Ovary (tissue), 9 donors: ENCODE results near the gene LRP1B. TPM values are rescaled to one million over a fixed set of nuclear protein-coding genes. Genes with fewer than 3 reads are reported as not detected.

ENCODE experiments used
- DNase-seq, 5 donors: peaks; one replicate each; pipeline ENCODE4 v3.0.0-alpha.2; 2019 to 2020
- H3K27ac ChIP-seq, 2 donors: fragments of 200-600 bp; one replicate each; pipeline versions ENCODE4 v1.5.1 to v1.8.0; 2019 to 2022
- H3K27me3 ChIP-seq: fragments of 200-600 bp; one replicate; pipeline ENCODE4 v1.8.0; 2022
- H3K36me3 ChIP-seq: fragments of 200-600 bp; sonication (generic); one replicate; pipeline ENCODE4 v1.5.1; 2019
- H3K4me1 ChIP-seq: one replicate; pipeline ENCODE4 v1.8.1; 2013; ENCODE audit warnings: mild to moderate bottlenecking, moderate library complexity; ENCODE audit not compliant: insufficient read depth
- H3K4me3 ChIP-seq: fragments of 200-600 bp; sonication (generic); one replicate; pipeline ENCODE4 v1.5.1; 2017
- H3K9me3 ChIP-seq, 2 donors: fragments of 200-600 bp in 1 of 2; sonication (generic) in 1 of 2; one replicate each; pipeline versions ENCODE4 v1.5.1 to v1.8.1; 2013 to 2019; ENCODE audit warnings: mild to moderate bottlenecking in 1 of 2, moderate library complexity in 1 of 2
- CTCF ChIP-seq, 3 donors: fragments of 450-650 bp in 2 of 3; fragments of 200-600 bp in 1 of 3; IDR thresholded peaks; one replicate each; pipeline versions ENCODE4 v1.5.1 to v1.8.0; 2016 to 2022; ENCODE audit warnings: antibody characterized with exemption in 3 of 3, mild to moderate bottlenecking in 1 of 3
- EP300 ChIP-seq: sonication (generic); formaldehyde crosslinking; IDR thresholded peaks from one replicate; pipeline ENCODE4 v1.6.1; 2017; ENCODE audit warnings: antibody characterized with exemption
- POLR2A ChIP-seq: fragments of 450-650 bp; IDR thresholded peaks from one replicate; pipeline ENCODE4 v1.6.1; 2017; ENCODE audit warnings: antibody characterized with exemption, mild to moderate bottlenecking, moderate library complexity
- WGBS, 3 donors: extraction: QIAGEN DNeasy Blood & Tissue Kit in 1 of 3; methylation state at CpG; one replicate each; pipeline versions ENCODE4 v1.1.5 to v1.1.7; 2013 to 2017; 5-methylcytosine and 5-hydroxymethylcytosine counted together
- intact Hi-C, 4 donors: fragments of 100-400 bp; cut with DNase I; formaldehyde crosslinking; loops; one replicate each; pipeline versions ENCODE4 v1.11.0 to v1.15.1; 2022 to 2023
- polyA plus RNA-seq, 2 donors: library from polyadenylated mRNA; stranded (reverse); fragments of 200-250 nt in 1 of 2; fragments of 350-450 nt in 1 of 2; fragmentation: Illumina TruSeq in 1 of 2; extraction: RNeasy Lipid Tissue Mini Kit (QIAGEN cat#74804) in 1 of 2; gene quantifications; one replicate each; pipeline ENCODE4 v1.2.3, GENCODE V29; 2013 to 2014
- total RNA-seq, 7 donors: library from RNA; depleted of rRNA in 2 of 7; stranded (reverse); fragments of >200 nt in 2 of 7; fragmentation: NEBNext Ultra II Directional in 3 of 7; extraction: Animal tissue kit (Norgen Biotek cat#: 25700) in 3 of 7; gene quantifications; one replicate each; pipeline versions ENCODE4 v1.1.0 to v1.2.4, GENCODE V29; 2016 to 2023
- donor health status: DM: no; HTN: no; CAD: no; lungs with moderate emphysema.
- donor health status: DM: no; HTN: no; CAD: no.
- donor health status: Bipolar disorder and iron deficiency.
- donor health status: DM: yes; HTN: yes; CAD: no.
- donor health status: DM: no; HTN: no; CAD: no.
- donor health status: DM: yes; HTN: yes; CAD: no.

The LRP1B gene
- total and polyA plus RNA-seq, 9 donors, result 0.08 to 2.6 (median 0.37) TPM

GRCh38 chr2:140895378-140895777, 1235.4 kb downstream of the LRP1B start:
- no peaks in the 10 kb centered on the region for H3K4me1 ChIP-seq
- no peak for DNase-seq
- 78 to 83% (median 80%) methylated on average over 9 of the region's 9 CpGs for WGBS, 3 donors
- TF ChIP-seq EP300 (no peak), POLR2A (no peak), CTCF (IDR thresholded peaks at IDR 0.05) (no peak)
- intact Hi-C loops, result no loop called here
- no peak overlapping the region for H3K27ac ChIP-seq
- no peak overlapping the region for H3K4me3 ChIP-seq
- H3K27me3 ChIP-seq, result no peaks in the 10 kb centered on the region
- H3K36me3 ChIP-seq, result no peaks in the 10 kb centered on the region
- no peaks in the 10 kb centered on the region for H3K9me3 ChIP-seq

- H3K4me3 ChIP-seq, result no peak overlapping the region
- no peaks in the 10 kb centered on the region for H3K9me3 ChIP-seq
- 72 to 82% (median 74%) methylated on average over 4 of the region's 4 CpGs for WGBS, 3 donors
- DNase-seq, result no peak
- no peaks in the 10 kb centered on the region for H3K27me3 ChIP-seq
- H3K27ac ChIP-seq, result no peak overlapping the region
- TF ChIP-seq POLR2A (no peak), CTCF (IDR thresholded peaks at IDR 0.05) (no peak), EP300 (no peak)
- intact Hi-C loops, result no loop called here
- no peaks in the 10 kb centered on the region for H3K36me3 ChIP-seq
- no peaks in the 10 kb centered on the region for H3K4me1 ChIP-seq
Observed at GRCh38 chr2:140893685-140894084, 1237.1 kb downstream of the LRP1B start.

- Histone ChIP-seq H3K4me1 (no peaks in the 10 kb centered on the region), H3K27ac (no peak overlapping the region), H3K4me3 (no peak overlapping the region), H3K9me3 (no peaks in the 10 kb centered on the region), H3K27me3 (no peaks in the 10 kb centered on the region), H3K36me3 (no peaks in the 10 kb centered on the region)
- no peak for DNase-seq
- WGBS, 3 donors, result 79 to 87% (median 81%) methylated on average over 3 of the region's 3 CpGs
- intact Hi-C loops, result no loop called here
- TF ChIP-seq EP300, result no peak
- TF ChIP-seq POLR2A, result no peak
- no peak for TF ChIP-seq CTCF (IDR thresholded peaks at IDR 0.05)
Observed at GRCh38 chr2:140892911-140893637, 1237.7 kb downstream of the LRP1B start.

- TF ChIP-seq POLR2A (no peak), EP300 (no peak), CTCF (IDR thresholded peaks at IDR 0.05) (no peak)
- Histone ChIP-seq H3K4me1 (no peaks in the 10 kb centered on the region), H3K4me3 (no peak overlapping the region), H3K27me3 (no peaks in the 10 kb centered on the region), H3K36me3 (no peaks in the 10 kb centered on the region), H3K9me3 (no peaks in the 10 kb centered on the region), H3K27ac (no peak overlapping the region)
- intact Hi-C loops, result no loop called here
- no peak for DNase-seq
- 93 to 97% (median 96%) methylated on average over 5 of the region's 5 CpGs for WGBS, 3 donors
Observed at GRCh38 chr2:140892436-140892835, 1238.4 kb downstream of the LRP1B start.
